ENCODE data around the gene PGA5.
A peak's percentile ranks its signal among the peaks of the same experiment; 100 is the strongest.

The PGA5 gene

GRCh38 chr11:61267437-61267841 lies 26.5 kb downstream of the PGA5 start:
- no peak for DNase-seq (ENCODE audit: low spot score)

DNA sequence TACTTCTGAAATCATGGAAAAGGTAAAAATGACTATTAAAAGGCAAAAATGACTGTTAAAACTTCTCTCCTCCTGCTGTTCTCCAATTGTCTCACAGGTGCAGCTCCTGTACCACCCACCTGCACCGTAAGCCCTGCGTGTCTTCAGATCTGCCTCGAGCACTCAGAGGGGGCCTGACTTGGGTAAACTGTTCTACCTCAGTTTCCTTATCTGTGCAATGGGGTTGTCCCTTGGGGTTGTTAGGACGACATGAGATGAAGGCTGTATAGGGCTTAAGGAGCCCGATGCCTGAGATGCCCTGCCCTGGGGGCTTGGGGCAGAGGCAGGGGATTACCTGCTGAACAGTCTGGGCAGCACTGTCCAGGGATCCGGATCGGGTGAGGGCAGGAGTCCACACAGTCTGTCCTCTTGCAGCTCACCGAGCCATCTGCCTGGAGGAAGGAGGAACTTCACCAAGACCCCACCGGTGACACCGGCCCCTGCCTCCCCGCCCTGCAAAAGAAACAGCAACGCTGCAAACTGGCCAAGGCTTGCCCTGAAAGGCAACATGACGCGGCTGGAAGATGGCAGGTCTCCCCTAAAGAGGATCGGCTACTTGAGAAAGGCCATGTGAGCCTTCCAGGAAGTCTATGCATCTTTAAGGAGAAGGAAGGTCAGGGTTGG lies 27.7 kb downstream of the PGA5 start:
- DNase-seq (ENCODE audit: low spot score), result no peak

GRCh38 chr11:61270354-61271076 lies 29.5 kb downstream of the PGA5 start:
- DNase-seq (ENCODE audit: low spot score), result no peak

DNA sequence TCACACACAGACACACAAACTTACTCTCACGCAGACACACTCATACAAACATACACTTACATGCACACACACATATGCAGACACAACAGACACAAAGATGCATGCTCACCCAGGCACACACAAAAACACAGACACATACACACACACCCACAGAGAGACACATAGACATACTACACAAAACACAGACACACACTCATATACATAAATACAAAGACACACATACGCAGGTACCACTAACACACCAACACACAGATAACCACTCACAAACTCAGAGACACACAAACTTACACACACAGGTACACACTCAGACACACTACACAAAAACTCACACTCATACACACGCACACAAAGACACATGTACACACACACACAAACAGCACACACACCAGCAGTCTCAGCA lies 31.8 kb downstream of the PGA5 start:
- no peak for DNase-seq (ENCODE audit: low spot score)

- DNase-seq (ENCODE audit: low spot score), result no peak
Measured at GRCh38 chr11:61273178-61274078, 32.5 kb downstream of the PGA5 start.

- DNase-seq (ENCODE audit: low spot score), result no peak
Measured at GRCh38 chr11:61274084-61274483, 33.1 kb downstream of the PGA5 start.

GRCh38 chr11:61275191-61275590 lies 34.2 kb downstream of the PGA5 start:
- no peak for DNase-seq (ENCODE audit: low spot score)

- no peak for DNase-seq (ENCODE audit: low spot score)
Measured at GRCh38 chr11:61277186-61278000, 36.4 kb downstream of the PGA5 start.

GRCh38 chr11:61278001-61278470 lies 37.1 kb downstream of the PGA5 start:
- DNase-seq (ENCODE audit: low spot score), result no peak

- DNase-seq (ENCODE audit: low spot score), result no peak
Measured at GRCh38 chr11:61279934-61280659, 39.1 kb downstream of the PGA5 start.

GRCh38 chr11:61280883-61281580 lies 40.1 kb downstream of the PGA5 start:
- DNase-seq (ENCODE audit: low spot score), result no peak

DNA sequence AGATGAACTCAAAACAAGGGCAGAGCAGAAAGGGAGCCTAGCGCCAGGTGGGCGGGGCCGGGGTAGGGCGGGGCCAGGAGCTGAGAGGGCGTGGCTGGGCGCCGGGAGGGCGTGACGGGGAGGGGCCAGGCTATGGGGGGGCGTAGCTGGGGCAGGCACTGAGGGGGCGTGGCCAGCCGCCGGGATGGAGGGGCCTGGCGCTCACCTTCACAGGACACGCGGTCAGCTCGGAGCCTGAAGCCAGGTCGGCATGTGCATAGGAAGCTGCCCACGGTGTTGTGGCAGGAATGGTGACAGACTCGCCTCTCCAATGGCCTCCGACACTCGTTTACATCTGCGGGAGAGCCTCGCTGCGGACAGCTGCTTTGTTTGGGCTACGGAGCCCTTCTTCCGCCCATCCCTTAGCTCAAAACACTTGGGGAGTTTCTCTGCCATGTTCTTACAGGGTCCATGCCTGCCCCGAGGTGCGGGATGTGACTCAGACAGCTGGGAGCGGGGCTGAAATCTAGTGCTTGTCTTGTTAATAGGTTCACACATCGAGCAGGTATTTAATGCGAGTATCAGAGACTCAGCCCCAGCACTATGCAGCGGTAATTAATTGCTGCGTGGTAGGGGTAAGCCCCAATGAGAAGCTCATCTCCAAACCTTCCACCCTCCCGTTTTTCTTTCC lies 40.7 kb downstream of the PGA5 start:
- peak; percentile 53 for DNase-seq (ENCODE audit: low spot score)

DNA sequence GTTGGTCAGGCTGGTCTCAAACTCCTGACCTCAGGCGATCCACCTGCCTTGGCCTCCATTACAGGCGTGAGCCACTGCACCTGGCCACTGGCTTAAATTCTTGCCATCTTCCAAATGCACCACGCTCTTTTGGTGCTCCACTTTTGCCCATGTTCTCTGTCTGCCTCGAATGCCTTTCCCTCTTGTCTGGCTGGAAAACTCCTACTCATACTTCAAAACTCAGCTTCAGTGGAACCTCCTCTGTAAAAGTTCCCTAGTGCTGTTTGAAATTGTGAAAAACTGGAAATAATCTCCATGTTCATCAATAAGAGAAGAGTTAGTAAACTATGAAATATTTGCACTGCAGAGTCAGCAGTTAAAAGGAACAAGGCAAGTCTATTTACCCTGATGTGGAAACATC lies 42.6 kb downstream of the PGA5 start:
- no peak for DNase-seq (ENCODE audit: low spot score)

GRCh38 chr11:61287338-61287977 lies 46.5 kb downstream of the PGA5 start:
- no peak for DNase-seq (ENCODE audit: low spot score)

- no peak for DNase-seq (ENCODE audit: low spot score)
Measured at GRCh38 chr11:61290905-61291690, 50.1 kb downstream of the PGA5 start.

- no peak for DNase-seq (ENCODE audit: low spot score)
Measured at GRCh38 chr11:61292356-61292755, 51.4 kb downstream of the PGA5 start.

DNA sequence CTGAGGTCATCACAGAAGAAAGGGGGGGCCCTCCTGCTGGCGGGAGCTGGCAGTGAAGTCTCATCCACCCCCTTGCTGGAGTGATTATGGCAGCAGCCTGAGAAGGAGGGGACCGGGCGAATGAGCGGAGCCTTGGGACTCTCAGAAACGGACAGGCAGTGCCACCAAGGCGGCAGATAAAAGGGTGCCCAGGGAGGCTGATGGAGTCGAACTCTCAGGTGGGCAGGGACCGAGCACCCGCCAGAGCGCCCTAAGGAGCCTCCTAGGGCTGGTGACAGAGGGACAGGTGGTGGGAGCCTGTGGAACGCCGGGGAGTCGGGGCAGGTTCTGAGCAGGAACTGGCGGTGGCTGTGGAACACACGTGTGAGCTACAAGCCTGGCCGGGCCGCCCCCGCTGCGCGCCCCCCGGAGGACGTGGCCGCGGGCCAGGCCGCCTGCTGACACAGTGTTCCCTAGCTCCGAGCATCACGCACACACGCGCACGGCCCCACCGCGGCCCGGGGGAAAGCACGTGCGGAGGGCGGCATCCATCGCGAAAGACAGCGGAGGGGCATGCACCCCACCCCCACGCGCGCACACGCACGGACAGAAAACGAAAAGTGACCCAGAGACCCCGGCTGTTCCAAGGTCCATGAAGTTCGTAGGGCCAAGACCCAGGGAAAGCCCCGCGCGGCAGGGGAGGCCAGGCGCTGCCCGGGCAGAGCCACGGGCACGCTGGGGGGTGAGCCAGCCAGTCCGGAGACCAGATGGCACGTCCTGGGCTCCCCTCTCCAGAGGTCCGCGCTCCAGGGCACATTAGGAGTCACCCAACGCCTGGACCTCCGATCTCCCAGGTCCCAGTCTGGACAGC lies 53.1 kb downstream of the PGA5 start:
- DNase-seq (ENCODE audit: low spot score), result peak; percentile 42
